Measurements from ENCODE around the gene TCEAL9. TPM values are rescaled to one million over a fixed set of nuclear protein-coding genes. Genes with fewer than 3 reads are reported as not detected.
"Not testable (repeated sequence)": the region's sequence is repeated elsewhere in the genome, so short reads cannot be mapped to it uniquely, and the experiment has no call there.

The TCEAL9 gene
- total RNA-seq, 1 donor: 2.5 TPM

DNA sequence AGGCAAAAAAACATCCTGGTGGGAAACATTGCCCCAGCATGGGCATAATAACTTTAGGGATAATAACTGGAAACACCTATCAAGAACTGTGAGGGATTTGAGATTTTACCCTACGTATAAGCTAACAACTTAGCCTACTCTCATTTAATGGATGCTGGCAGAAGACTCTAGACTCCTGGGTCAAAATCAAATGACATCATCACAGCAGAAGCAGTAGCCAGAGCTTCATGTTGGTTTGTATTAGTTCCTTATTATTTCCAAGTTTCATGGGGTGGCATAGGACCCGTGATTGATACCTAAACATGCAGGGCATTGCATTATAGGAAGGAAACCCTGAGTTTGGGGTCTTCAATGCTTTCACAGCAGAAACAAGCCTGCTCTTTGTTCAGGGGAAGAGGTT lies 4.6 kb downstream of the TCEAL9 start:
- Histone ChIP-seq H3K4me3 (ENCODE audit: low read length) (no peak overlapping the region), H3K27me3 (ENCODE audit: insufficient read depth, low read length) (no peaks in the 10 kb centered on the region), H3K4me1 (ENCODE audit: insufficient read depth, low read length) (no peaks in the 10 kb centered on the region), H3K9me3 (ENCODE audit: low read depth, low read length) (no peaks in the 10 kb centered on the region)

DNA sequence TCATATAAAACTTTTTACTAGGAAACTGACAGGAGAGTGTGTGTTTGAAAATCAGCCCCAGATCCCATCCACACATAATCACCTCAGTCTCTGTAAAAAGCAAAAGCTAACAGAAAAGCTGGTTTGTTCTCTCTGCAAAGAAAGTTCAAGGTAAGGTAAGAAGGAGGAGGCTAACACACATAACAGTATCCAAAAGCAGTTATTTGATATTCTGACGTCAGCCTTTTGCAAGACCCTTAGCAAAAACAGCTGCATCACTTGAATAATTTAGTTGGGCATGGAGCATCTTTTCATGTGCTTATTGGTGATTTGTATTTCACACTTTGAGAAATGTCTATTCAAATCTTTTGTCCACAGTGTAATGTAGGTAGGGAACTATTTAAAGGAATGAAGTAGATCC lies 5.5 kb downstream of the TCEAL9 start:
- Histone ChIP-seq H3K4me3 (ENCODE audit: low read length) (no peak overlapping the region), H3K4me1 (ENCODE audit: insufficient read depth, low read length) (no peaks in the 10 kb centered on the region), H3K27me3 (ENCODE audit: insufficient read depth, low read length) (no peaks in the 10 kb centered on the region), H3K9me3 (ENCODE audit: low read depth, low read length) (no peaks in the 10 kb centered on the region)

DNA sequence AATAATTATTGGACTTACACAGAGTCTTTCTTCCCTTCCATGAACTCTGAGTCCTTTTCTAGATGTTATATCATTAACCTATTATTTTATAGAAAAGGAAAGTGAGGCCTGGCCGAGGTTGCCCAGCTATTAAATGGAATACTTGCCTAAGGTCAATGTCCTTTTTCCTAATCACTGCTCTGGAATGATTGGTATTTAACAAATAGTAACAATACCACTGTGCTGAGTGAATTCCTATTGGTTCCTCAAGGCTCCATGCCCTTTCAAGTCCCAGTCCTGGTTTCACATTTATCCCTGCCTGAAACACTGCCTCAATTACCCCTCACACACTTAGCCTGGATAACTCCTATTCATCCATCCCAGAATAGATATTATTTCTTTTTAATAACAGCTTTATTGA lies 6.2 kb downstream of the TCEAL9 start:
- Histone ChIP-seq H3K4me1 (ENCODE audit: insufficient read depth, low read length) (no peaks in the 10 kb centered on the region), H3K9me3 (ENCODE audit: low read depth, low read length) (no peaks in the 10 kb centered on the region), H3K4me3 (ENCODE audit: low read length) (no peak overlapping the region), H3K27me3 (ENCODE audit: insufficient read depth, low read length) (no peaks in the 10 kb centered on the region)

DNA sequence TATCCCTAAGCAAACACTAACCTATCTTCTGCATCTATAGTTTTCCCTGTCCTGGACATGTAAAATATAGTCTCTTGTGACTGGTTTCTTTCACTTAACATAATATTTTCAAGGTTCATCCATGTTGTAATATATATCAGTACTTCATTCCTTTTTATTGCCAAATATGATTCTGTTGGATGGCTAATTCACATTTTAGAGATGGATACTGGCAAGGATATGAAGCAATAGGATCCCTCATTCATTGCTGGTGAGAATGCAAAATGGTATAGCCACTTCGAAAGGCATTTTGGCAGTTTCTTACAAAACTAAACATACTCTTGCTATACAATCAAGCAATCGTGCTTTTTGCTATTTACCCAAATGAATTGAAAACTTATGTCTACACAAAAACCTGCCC lies 6.7 kb downstream of the TCEAL9 start:
- Histone ChIP-seq H3K4me3 (ENCODE audit: low read length) (no peak overlapping the region), H3K27me3 (ENCODE audit: insufficient read depth, low read length) (no peaks in the 10 kb centered on the region), H3K4me1 (ENCODE audit: insufficient read depth, low read length) (no peaks in the 10 kb centered on the region)

DNA sequence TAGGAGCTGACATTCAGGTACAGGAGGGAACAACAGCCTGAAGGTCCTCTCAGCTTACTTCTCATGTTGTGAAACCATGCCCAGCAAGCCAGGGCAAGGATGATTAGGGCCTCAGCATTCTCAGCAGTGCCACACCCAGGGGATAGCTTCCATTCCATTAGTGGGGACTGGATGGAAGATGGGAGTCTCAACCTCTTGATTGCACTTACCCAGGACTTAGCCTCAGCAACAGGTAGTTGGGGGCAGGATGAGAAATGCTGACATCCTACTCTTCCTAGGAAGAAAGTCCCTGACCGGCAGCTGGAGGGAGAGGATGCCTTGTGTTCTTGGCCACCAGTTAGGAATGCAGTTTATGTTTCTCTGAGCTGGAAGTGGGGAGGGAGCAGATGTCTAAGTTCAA lies 11.2 kb downstream of the TCEAL9 start:
- Histone ChIP-seq H3K4me1 (ENCODE audit: insufficient read depth, low read length) (no peaks in the 10 kb centered on the region), H3K9me3 (ENCODE audit: low read depth, low read length) (no peaks in the 10 kb centered on the region), H3K27me3 (ENCODE audit: insufficient read depth, low read length) (no peaks in the 10 kb centered on the region), H3K4me3 (ENCODE audit: low read length) (no peak overlapping the region)

More for the DNA sequence above, 6.7 kb downstream of the TCEAL9 start:
- no peaks in the 10 kb centered on the region for H3K9me3 ChIP-seq (ENCODE audit: low read depth, low read length)

DNA sequence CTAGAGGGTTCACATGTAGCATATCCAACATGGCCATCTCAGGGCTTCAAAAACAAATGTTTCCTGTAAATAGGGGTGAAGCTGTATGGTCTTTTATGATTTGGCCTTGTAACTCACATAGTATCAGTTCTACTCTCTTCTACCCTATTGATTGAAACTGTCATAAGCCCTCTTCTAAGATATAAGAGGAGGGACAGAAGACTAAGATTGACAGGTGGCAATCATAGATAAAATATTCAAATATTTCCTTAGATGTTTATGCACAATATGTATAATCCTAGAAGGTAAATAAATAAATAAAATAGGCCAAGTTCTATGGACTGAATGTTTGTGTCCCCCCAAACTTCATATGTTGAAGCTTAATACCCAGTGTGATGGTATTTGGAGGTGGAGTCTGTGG lies 13.2 kb downstream of the TCEAL9 start:
- no peaks in the 10 kb centered on the region for H3K9me3 ChIP-seq (ENCODE audit: low read depth, low read length)
- no peaks in the 10 kb centered on the region for H3K4me1 ChIP-seq (ENCODE audit: insufficient read depth, low read length)
- no peaks in the 10 kb centered on the region for H3K27me3 ChIP-seq (ENCODE audit: insufficient read depth, low read length)
- H3K4me3 ChIP-seq (ENCODE audit: low read length): no peak overlapping the region

DNA sequence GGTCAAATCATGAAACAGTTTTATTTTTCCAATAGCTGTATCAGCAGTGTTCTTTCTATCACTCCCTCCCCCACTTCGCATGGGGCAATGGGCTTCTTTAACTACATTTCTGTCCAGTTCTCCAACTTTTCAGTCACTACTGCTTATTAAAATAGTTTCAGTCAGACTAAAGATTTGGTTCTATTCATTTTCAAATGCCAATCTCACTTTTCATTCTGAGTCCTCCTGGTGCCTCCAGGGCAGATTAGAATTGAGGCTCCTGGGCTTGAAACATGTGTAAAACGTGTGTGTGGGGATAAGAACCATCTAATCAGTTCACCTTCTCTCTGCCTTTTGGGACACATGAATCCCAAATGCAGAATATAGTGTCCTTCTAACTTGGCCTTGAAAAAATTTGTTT lies 16.6 kb downstream of the TCEAL9 start:
- Histone ChIP-seq H3K9me3 (ENCODE audit: low read depth, low read length) (no peaks in the 10 kb centered on the region), H3K4me3 (ENCODE audit: low read length) (no peak overlapping the region), H3K4me1 (ENCODE audit: insufficient read depth, low read length) (no peaks in the 10 kb centered on the region), H3K27me3 (ENCODE audit: insufficient read depth, low read length) (no peaks in the 10 kb centered on the region)

DNA sequence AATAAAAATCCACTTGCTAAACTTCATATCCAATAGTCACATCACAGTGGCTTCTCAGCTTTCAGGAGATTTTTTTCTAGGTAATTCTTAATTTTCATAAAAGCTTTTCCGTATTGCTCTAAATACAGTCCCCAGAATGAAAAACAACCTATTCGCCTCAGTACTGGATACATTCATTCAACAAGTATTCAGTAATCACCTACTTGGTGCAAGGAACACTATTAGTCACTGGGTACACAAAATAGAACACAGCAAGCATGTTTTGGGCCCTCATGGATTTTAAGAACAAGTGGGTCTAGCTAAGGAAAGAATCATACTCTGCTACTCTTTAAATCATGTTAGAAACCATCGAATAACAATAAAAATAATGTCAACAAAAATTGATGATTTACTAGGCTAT lies 17.3 kb downstream of the TCEAL9 start:
- no peaks in the 10 kb centered on the region for H3K9me3 ChIP-seq (ENCODE audit: low read depth, low read length)
- no peaks in the 10 kb centered on the region for H3K27me3 ChIP-seq (ENCODE audit: insufficient read depth, low read length)
- H3K4me3 ChIP-seq (ENCODE audit: low read length): no peak overlapping the region
- H3K4me1 ChIP-seq (ENCODE audit: insufficient read depth, low read length): no peaks in the 10 kb centered on the region

DNA sequence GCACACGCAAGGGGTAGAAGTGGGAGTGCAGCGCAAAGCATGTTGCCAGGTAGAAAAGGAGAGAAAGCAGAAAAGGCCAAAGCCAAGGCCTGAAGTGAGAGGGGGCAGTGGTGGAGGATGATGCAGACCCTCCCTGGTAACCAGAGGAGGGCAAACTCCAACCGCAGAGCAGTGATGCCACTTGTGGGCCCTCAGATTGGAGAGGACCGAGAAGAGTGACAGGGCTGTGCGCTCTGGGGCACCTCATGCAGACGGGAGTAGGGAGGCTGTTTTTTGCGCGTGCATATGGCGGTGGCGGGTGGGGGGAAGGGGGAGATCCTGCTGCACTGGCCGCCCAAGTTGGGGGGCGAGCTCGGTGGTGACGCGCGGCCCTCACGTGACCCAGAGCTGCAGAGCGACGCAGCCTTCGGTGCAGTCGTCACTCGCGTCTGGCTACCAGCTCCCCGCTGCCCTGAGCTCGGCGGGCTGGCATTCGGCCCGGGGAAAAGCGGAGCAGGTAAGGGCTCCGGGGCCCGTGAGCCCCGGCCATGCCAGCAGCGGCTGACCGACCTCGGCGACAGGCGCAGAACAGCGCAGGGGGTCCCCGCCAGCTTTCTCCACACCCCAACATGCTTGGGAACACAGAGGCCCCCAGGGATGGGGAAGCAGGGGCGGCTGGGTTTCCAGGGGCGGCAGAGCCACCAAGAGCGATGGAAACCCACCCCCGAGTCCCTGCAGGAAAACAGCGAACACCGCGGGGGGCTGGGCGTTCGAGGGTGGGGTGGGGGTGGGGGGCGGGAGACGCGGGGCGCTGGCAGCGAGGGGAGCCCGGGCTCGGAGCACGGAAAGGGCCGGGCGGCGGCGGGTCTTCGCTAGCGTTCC lies 20.0 kb downstream of the TCEAL9 start, which contains the start of gene BEX3:
Gene BEX3, plus strand, starts transcription at position 421 of the 861 bp plus-strand sequence. CDS start 984 bp downstream, outside the sequence.
- Histone ChIP-seq H3K9me3 (ENCODE audit: low read depth, low read length) (no peaks in the 10 kb centered on the region), H3K27me3 (ENCODE audit: insufficient read depth, low read length) (no peaks in the 10 kb centered on the region), H3K4me1 (ENCODE audit: insufficient read depth, low read length) (no peaks in the 10 kb centered on the region), H3K4me3 (ENCODE audit: low read length) (peak within 1 kb of the TSS; percentile 32)

DNA sequence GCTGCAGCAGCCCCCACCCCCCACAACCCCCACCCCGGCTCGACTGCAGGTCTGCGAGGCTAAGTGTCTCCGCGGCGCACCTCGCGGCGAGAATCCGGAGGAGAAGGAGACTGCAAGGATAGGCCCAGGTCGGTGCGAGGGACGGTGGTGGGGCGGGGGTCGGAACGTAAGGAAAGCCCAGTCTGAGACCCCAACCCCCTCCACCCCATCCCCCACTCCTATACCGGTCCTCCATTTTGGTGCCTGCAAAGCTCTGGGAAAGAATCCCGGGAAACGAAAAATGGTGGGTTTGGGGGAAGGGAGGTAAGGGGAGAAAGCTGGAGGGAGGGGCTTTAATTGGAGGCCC lies 20.6 kb downstream of the TCEAL9 start:
- Histone ChIP-seq H3K4me1 (ENCODE audit: insufficient read depth, low read length) (no peaks in the 10 kb centered on the region), H3K27me3 (ENCODE audit: insufficient read depth, low read length) (no peaks in the 10 kb centered on the region), H3K9me3 (ENCODE audit: low read depth, low read length) (no peaks in the 10 kb centered on the region), H3K4me3 (ENCODE audit: low read length) (no peak overlapping the region)

DNA sequence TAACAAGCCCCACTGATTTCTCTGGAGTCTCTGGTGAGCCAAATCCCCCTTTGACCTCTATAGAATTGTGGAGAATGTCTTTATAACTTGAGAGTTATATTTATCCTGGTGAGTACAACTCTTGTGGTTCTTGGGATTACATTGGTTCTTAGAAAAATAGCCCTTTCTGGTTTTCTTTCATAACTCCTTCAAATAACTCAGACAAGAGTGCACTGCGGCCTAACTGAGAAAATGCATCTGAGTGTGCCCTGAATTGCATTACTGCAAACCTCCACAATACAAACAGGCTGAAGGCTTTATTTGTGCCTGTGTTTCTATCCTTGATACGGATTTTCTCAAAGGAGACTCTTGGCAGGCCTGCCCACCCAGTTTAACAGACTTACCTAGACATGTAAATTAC lies 22.7 kb downstream of the TCEAL9 start:
- no peaks in the 10 kb centered on the region for H3K9me3 ChIP-seq (ENCODE audit: low read depth, low read length)
- no peaks in the 10 kb centered on the region for H3K4me1 ChIP-seq (ENCODE audit: insufficient read depth, low read length)
- H3K27me3 ChIP-seq (ENCODE audit: insufficient read depth, low read length): no peaks in the 10 kb centered on the region
- no peak overlapping the region for H3K4me3 ChIP-seq (ENCODE audit: low read length)

DNA sequence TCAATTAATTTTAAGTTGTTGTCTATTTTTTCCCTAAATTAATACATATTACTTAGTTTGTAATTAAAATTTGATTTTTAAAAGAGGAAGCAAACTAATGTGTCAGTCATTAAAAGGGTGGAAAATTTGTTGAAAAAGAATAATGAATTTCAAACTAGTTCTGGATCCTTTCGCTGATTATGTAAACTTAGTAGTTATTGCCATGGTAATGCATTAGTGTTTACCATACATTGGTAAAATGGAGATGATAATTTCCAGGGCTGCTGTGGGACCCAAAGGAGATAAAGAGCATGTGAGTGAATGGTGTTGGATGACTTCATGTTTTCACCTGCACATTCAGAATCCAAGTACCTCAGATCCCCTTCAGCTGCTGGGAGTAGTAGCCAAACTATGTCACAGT lies 26.6 kb downstream of the TCEAL9 start:
- Histone ChIP-seq H3K4me3 (ENCODE audit: low read length) (no peak overlapping the region), H3K9me3 (ENCODE audit: low read depth, low read length) (no peaks in the 10 kb centered on the region), H3K27me3 (ENCODE audit: insufficient read depth, low read length) (no peaks in the 10 kb centered on the region), H3K4me1 (ENCODE audit: insufficient read depth, low read length) (no peaks in the 10 kb centered on the region)

DNA sequence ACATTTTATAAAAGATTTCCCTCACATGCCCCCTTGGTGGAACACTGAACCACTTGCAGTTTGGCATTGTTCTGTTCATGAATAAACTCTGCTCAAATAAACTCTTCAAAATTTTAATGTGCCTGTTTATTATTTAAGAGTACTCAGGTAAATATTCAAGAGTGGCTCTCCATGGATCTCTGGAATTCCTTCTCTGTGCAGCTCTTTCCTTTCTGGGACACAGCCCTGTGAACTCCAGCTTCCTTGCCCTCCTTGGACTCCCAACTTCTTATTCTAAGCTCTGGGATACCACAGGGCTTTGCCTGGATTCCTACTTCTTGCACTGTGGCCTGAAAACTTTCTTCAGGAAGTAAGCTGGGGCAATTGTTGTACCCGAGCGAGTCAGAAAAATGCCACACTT lies 28.4 kb downstream of the TCEAL9 start:
- no peaks in the 10 kb centered on the region for H3K4me1 ChIP-seq (ENCODE audit: insufficient read depth, low read length)

DNA sequence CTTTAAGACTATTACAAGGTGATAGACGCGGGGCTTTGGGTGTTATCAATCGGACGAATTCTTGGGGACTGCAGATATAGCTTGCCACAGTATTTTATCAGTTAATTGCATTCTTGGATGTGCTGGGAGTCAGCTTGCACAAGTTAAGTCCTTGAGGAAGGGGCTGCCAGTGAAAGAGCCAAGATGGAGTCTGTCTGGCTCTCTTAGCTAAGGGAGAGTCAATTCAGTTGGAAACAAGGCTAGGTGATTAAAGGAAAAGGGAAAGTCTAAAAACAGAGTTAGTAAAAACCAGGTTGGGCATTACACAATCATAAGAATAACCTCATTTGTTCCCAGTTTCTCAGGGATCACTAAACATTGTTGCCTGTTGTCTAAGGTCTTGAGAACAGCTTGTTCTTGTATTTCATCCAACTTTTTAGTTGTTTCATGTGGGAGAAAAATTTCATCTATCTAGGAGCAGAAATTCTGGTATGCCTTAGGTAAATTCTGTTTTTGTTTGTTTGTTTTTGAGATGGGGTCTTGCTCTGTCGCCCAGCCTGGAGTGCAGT lies 29.1 kb downstream of the TCEAL9 start:
- not testable (repeated sequence) for H3K4me3 ChIP-seq (ENCODE audit: low read length); H3K27me3 ChIP-seq (ENCODE audit: insufficient read depth, low read length); H3K9me3 ChIP-seq (ENCODE audit: low read depth, low read length); H3K4me1 ChIP-seq (ENCODE audit: insufficient read depth, low read length)

More for the DNA sequence above, 28.4 kb downstream of the TCEAL9 start:
- Histone ChIP-seq H3K9me3 (ENCODE audit: low read depth, low read length) (no peaks in the 10 kb centered on the region), H3K27me3 (ENCODE audit: insufficient read depth, low read length) (no peaks in the 10 kb centered on the region), H3K4me3 (ENCODE audit: low read length) (no peak overlapping the region)

DNA sequence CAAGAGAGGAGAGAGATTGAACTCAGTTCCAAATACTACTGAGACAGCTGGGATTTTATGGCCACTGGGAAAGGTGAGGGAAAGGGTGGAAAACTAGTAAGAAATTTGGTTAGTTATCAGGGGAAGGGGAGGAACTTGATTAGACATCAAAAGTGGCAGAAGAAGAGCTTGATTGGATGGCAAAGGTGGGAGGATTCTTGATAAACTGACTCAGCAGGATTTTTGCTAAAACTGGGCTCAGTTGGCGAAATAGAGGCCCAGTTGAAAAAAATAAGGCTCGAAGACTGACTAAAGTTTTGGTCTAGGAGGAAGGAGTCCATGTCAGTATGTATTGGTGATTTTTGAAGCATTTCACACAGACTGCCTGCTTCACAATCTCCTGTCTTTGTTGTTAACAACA lies 30.0 kb downstream of the TCEAL9 start:
- no peaks in the 10 kb centered on the region for H3K9me3 ChIP-seq (ENCODE audit: low read depth, low read length)
- no peak overlapping the region for H3K4me3 ChIP-seq (ENCODE audit: low read length)
- H3K27me3 ChIP-seq (ENCODE audit: insufficient read depth, low read length): no peaks in the 10 kb centered on the region
- H3K4me1 ChIP-seq (ENCODE audit: insufficient read depth, low read length): no peaks in the 10 kb centered on the region

DNA sequence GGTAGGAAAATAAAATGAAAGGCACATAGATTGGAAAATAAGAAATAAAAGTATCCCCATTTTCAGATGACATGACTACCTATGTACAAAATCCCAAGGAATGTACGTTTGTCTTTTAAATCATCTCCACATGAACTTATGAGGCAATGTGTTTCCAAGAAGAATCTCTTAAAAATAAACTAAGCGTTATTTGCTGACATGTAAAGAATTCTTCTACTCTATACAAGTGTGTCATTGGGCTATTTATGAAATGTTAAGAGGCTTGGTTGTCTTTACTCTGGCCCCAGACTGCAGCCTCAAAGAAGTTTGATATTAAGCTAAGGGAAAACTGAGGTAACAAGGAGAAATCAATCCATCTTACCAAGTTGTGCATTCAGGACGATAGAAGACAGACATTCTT lies 37.2 kb downstream of the TCEAL9 start:
- H3K9me3 ChIP-seq (ENCODE audit: low read depth, low read length): no peaks in the 10 kb centered on the region
- peaks cover 4% of the 10 kb centered on the region for H3K4me1 ChIP-seq (ENCODE audit: insufficient read depth, low read length)
- no peak overlapping the region for H3K4me3 ChIP-seq (ENCODE audit: low read length)
- H3K27me3 ChIP-seq (ENCODE audit: insufficient read depth, low read length): no peaks in the 10 kb centered on the region

Data from mononuclear cell (primary cell).